Stimulated activated CD8-positive, alpha-beta memory T cell treated with anti-CD3 and anti-CD28 coated beads, Interleukin-7, amount 100 ng/mL, for 4 hours (primary cell): Measurements from ENCODE around the gene SLC25A28.

ENCODE experiments used
- DNase-seq, 2 donors: peaks; one replicate each; pipeline ENCODE4 v3.0.0-alpha.2; 2020; ENCODE audit warnings: low read depth in 2 of 2

The SLC25A28 gene

GRCh38 chr10:99590799-99591198, 29.4 kb downstream of the SLC25A28 start:
- DNase-seq: no peak

GRCh38 chr10:99583687-99584086, 36.6 kb downstream of the SLC25A28 start:
- DNase-seq: no peak

GRCh38 chr10:99582255-99582770, 37.9 kb downstream of the SLC25A28 start:
- no peak for DNase-seq

GRCh38 chr10:99579971-99580370, 40.3 kb downstream of the SLC25A28 start:
- no peak for DNase-seq

DNA sequence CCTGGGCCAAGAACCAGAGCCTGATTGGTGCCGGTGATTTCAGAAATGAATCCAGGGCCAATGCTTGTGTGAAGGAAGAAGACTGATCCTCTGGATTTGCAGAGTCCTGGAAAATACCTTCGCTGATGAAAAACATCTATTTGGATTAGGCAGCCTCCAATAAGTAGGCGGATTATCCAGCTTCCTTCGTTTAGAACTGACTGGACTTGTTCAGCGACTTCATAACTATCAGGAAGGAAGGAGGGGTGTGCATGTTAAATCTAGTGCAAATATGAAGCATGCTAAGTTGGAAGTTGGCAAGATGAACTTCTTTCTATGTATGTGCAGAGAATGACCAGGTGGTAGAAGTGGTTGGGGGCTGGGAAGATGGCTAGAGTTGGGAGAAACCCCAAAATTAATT, 46.4 kb downstream of the SLC25A28 start:
- no peak for DNase-seq

DNA sequence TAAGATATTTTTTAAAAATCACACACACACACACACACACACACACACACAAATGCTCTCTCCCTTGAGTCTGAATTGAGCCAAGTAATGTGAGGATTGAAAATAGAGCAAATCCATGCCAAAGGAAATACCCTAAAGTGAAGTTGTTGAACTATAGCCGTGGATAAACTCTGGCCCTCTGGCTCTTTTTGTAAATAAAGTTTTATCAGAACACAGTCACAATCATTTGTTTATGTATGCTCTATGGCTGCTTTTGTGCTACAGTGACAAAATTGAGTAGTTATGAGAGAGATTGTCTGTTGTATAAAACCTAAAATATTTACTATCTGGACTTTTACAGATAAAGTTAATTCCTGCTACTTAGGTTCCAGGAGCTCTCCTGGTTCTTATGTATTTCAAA, 48.4 kb downstream of the SLC25A28 start:
- DNase-seq: no peak

GRCh38 chr10:99569961-99570360, 50.3 kb downstream of the SLC25A28 start:
- DNase-seq: no peak

GRCh38 chr10:99569253-99569939, 50.8 kb downstream of the SLC25A28 start:
- no peak for DNase-seq

- DNase-seq: no peak
Observed at GRCh38 chr10:99565166-99565565, 55.1 kb downstream of the SLC25A28 start.

DNA sequence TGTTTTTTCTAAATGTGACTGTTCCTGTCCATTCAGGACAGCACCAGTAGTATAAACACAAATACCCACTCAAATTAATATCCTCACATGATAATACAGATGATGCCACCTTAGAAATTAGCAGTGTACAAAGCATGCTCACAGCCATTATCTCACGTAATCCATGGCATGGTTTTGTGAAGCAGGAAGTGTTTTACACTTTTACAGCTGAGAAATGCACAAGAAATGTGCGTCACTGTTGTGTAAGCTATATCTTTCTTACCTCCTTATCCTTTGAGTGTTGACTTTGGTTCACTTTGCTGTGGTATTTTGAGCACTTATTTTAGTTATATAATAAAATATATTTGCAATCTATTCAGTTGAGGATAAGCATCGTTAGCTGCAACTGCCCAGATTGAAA, 55.9 kb downstream of the SLC25A28 start:
- DNase-seq: no peak

DNA sequence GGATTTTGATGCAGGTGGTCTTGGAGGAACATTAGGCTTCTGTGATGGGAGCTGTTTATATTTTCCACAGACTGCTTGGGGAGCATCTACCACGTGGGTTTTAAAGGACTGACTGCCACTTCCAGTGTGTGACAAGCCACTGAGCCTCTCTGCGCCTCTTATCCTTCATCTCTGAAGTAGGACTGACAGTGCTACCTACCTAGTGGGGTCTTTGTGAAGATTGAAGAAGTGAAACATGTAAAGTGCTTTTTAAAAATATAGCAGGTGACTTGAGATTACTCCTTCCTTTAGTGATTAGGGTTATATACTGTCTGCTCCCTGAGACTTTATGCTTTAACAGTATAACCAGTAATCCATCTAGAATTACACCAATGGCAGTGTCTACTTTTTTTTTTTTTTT, 57.6 kb downstream of the SLC25A28 start:
- no peak for DNase-seq
